Right lung (tissue), 5 donors: ENCODE data around the gene C2CD5. TPM values are rescaled to one million over a fixed set of nuclear protein-coding genes. Genes with fewer than 3 reads are reported as not detected.

Source experiments
- DNase-seq, 2 donors: peaks; one replicate each; pipeline ENCODE4 v3.0.0-alpha.2; 2013
- polyA plus RNA-seq, 5 donors: library from polyadenylated mRNA; unstranded; fragments of 120-200 nt; gene quantifications; one replicate each; pipeline versions ENCODE4 v1.2.1 to v1.2.3, GENCODE V29; 2013; ENCODE audit warnings: inconsistent platforms in 1 of 5, low replicate concordance in 1 of 5; ENCODE audit not compliant: insufficient read length in 5 of 5, insufficient read depth in 1 of 5

Gene C2CD5
- polyA plus RNA-seq, 5 donors, result 45.7 to 102 (median 95.3) TPM

DNA sequence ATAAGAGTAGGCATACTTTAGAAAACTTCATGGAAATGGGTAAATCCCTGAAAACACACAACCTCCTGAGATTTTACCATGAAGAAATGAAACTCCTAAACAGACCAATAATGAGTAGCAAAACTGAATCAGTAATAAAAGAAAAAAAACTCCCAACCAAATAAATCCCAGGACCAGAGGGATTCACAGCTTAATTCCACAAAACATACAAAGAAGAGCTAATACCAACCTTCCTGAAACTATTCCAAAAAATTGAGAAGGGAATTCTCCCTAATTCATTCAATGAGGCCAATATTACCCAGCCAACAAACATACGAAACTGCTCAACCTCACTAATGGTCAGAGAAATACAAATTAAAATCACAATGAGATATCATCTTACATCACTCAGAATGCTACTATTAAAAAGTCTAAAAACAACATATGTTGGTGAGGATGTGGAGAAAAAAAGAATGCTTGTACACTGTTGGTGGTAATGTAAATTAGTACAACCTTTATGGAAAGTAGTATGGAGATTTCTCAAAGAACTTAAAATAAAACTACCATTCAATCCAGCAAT lies 112.6 kb downstream of the C2CD5 start:
- no peak for DNase-seq

DNA sequence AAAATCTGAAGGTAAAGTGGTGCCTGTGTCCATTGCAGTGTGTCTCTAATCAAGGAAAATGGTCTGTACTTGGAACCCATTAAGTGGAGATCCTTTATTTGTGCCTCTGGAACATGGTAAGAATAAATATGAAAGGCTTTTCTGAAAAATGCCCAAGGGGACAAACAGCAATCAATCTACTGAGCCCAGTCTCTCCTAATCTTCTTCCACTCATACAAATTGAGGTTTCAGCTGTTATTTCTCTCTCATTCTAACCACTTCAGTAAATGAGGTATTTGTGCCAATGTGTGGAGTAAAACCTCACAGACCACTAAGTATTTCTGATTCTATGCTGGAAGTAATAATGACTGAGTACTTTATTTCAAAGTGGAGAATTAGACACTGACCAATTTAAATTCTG lies 127.5 kb downstream of the C2CD5 start:
- no peak for DNase-seq

DNA sequence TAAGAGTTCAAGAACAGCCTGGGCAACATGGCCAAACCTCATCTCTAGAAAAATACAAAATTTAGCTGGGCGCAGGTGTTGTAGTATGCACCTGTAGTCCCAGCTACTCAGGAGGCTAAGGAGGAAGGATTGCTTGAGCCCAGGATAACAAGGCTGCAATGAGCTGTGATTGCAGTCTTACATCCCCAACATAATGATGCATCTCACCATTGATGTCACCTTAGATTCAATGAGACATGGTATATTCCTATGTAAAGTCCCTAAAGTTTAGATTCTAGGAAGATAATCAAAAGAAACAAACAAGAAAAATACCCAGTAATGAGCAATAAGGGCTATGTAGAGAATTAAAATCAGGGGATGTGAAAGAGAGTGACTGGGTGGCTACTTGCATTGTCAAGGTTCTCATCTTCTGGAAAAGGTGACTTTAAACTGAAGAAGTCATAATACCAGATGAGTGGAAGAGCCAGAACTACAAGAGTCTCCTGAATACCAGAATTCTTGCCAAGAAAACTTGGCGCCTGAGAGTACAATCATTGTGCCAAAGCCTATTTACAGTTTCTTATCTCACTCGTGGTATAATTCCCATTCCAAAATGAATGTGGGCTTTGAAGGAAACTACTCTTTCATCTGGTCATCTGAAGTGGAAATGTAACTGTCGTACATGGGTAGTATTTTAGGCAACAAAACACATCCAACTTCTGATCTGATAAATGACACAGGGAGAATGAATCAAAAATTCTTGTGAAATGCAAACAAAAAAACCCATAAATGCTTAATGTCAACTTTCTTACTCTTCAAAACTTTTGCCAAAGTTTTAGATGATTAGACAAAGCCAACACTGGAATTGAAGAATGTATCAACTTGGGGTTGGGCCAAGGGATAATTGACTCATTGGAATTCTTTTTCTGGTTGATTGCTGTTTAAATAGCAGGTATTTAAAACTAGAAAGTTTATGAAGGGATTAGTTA lies 128.7 kb downstream of the C2CD5 start:
- DNase-seq, result peak in 1 of 2 donors; percentile 39

DNA sequence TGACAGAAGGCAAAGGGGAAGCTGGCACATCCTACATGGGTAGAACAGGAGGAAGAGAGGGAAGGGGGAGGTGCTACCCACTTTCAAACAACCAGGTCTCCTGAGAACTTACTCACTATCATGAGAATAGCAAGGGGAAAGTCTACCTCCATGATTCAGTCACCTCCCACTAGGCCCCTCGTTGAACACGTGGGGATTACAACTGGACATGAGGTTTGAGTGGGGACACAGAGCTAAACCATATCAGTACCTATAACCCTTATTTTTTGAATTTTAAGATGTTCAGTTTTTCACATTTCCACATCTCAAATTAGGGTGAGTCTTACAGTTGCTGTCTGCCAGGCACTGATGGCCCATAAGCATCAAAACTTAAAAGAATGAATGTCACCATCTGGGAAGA lies 129.6 kb downstream of the C2CD5 start:
- no peak for DNase-seq

DNA sequence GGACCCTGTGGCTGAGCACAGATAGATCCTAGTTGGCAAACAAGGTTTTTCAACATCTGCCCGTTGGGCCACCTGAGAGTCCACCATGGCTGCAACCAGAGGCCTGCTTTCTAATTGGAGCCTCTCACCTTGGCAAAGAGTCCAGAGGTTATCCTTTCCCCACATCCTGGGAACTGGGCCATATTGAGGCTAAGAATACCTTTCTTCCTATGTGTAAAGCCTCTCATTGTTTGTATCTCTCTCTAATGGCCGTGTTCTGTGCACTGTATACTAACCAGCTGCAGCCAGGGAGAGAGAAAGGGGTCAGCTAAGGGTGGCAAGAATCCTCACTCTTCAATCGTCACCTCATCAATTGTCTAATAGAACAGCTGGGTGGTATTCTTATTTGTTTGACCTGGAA lies 130.8 kb downstream of the C2CD5 start:
- no peak for DNase-seq

DNA sequence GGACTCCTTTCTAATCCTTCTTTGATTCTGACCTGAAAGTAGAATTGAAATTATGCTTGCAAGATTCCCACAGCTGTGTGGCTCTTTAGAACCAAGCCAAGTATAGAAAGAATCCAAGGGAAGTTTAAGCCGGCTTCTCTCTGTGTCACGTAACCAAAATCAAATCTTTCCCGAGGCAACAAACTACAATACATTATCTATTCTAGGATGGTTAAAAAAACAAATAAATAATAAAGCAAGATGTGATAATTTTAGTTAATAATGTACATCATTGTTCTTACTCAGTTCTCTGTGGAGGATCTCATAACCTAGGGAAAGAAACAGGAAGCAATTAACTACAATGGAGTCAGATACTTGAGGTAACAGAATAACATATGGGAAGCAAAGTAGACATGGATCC lies 131.8 kb downstream of the C2CD5 start:
- no peak for DNase-seq

DNA sequence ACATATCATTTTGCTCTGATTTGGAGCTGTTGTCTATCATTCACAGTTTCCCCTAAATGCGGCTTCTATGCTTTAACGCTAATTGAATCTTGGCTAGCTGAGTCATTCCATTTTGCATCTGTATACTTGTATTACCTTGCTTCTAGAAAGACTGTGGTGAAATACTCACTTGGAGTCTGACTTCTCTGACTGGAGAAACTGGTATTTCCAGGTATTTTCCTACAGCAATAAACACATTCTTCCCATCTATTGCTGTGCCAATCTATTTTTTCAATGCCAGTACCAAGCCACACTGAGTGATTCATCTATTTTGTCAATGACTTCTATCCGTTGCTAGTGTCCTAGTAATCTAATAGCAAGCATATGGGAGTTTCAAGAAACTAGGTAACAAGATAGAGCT lies 133.9 kb downstream of the C2CD5 start:
- no peak for DNase-seq

DNA sequence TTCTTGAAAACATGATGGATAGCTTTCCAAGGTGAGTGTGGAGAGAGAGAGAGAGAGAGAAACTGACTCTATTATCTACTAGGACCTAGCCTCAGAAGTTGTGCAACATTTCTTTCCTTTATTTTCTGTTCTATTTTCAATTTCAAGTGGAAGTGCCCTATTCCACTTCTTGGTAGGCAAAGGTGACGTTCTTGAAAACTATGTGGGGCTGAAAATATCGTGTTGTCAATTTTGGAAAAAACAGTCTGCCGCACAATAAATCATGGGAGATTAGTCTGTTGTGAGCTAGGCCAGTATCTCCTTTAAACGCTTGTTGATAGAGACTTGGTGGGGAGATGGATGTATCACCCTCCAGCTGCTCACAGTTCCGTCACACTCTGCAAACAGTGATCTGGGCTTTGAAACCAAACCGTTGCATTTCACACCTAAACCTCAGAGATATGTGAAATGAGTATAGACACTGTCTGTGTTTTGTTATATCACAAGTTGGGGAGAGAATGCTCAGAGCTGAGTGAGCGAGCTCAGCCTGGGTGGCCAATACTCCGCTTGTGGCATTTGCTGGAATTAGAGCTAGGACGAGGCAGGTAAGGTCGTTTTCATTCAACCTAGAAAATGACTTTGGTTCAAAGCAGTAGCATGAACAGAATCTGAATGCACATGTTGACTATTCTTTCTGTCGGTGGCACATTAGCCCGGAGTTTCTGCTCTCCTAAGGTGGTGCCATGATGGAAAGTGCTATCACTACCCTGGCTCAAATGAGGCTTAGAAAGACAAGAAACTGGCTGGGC lies 134.8 kb downstream of the C2CD5 start:
- no peak for DNase-seq

DNA sequence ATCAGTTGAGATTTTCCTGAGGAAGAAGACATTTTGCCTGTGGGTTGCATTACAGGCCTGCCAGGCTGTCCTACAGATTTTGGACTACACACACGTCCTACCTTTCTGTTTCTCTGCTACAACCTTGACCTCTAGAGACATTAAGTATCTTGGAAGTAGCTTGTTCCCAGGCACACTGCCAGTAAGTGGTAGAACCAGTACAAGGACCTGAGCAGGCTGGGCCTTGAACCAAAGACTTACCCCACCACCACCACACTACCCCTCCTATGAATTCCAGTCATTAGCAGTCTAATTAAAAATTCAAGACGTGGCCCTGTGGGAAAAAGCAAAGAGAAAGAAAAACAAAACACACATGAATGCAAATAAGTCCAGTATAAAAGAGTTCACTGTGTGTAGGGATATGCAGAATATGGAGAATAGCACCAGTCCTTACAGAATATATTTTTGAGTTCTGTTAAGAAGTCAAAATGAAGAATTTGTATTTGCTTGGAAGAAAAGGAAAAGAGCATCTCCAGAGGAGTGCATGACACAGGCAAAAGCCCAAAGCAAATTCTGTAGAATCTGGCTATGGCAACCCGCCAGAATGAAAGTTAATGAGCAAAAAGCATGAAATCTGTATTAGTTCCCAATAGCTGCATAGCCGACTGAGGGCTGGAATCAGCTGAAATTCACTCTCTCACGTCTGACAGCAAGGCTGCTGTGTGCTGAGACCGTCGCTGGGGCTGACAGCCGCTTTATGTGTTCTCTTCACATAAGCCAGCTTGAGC lies 135.5 kb downstream of the C2CD5 start:
- DNase-seq, result peak; percentile 49 to 54

DNA sequence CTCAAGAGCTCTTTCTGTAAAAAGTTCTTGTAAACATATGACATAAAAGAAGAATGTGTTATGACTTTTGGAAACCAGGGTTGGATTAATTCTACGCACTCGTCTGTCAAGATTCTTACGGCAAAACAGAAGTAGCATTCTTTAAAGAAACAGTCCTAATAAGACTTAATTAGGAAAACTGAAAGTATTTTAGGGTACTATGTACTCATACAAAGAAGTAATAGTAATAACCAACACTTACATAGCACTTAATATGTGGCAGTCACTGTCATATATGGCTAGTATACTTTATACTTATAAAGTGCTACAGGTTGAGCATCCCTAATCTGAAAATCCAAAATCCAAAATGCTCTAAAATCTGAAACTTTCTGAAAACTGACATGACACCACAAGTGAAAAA lies 136.9 kb downstream of the C2CD5 start:
- DNase-seq, result no peak

DNA sequence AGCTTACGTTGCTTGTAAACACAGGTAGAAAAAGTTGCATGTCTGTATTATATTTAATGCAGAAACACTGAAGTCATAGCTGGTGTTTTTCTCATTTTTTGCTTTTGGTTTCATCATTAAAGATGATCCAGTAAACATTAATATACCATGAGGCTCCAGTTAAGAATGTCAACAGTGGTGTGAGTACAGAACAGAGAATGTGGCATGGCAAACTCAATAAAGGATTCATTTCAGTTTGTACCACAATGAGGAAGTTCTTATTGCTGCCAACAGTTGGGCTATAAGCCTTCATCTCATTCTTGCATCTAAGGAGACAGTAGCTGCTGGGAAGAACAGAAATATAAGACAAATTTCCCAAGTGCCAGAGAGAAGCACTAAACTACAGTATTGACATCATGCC lies 137.7 kb downstream of the C2CD5 start:
- DNase-seq, result no peak

DNA sequence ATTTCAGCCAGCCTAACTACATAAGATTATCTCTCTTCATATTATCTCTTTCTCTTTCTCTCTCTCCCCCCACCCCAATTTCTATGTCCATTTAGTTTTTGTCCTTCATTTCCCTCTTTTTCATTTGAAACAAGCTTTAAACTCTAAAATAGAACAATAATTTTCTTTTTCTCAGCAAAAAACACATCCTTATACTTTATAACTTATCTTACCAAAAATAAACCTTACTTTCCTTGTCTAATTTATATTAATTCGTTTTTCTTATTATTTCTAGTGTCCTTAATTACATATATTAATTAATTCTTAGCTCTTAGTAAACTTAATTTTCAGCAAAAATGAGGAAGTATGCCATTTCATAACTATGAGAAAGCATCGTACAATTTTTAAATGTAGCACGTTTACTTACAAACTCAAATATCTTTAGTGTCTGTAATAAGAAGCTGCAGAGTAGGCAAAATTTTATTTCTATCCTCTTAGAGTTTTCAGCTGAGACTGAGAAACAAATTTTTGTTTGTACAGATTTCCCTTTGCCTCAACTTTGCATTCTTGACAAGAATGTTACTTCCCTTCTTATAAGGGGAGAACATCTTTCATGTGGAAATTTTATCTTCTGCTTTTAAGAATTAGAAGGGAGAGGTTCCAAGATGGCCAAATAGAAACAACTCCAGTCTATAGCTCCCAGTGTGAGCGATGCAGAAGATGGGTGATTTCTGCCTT lies 144.7 kb downstream of the C2CD5 start:
- DNase-seq, result no peak

Other genes with a start within 250 kb of the C2CD5 start
- 10 to 100 TPM in 2 of 5 donors, 1 to 10 TPM in 3; 8.0 to 13.4 (median 9.6) TPM for gene ST8SIA1, start 209.8 kb downstream of the C2CD5 start, polyA plus RNA-seq
- gene ETNK1, start 80.6 kb upstream of the C2CD5 start, polyA plus RNA-seq, result 10 to 100 TPM; 39.6 to 76.8 (median 67.8) TPM